Inflammatory macrophage treated with lipopolysaccharide for 4 hours (primary cell): ENCODE data around the gene MPZL2.

ENCODE experiments used
- DNase-seq: peaks from one replicate; pipeline ENCODE4 v3.0.0-alpha.2; 2020

Gene MPZL2

GRCh38 chr11:118240999-118241763, 22.9 kb downstream of the MPZL2 start:
- DNase-seq: peak; percentile 79

GRCh38 chr11:118239509-118240205, 24.4 kb downstream of the MPZL2 start:
- DNase-seq: peak; percentile 59

DNA sequence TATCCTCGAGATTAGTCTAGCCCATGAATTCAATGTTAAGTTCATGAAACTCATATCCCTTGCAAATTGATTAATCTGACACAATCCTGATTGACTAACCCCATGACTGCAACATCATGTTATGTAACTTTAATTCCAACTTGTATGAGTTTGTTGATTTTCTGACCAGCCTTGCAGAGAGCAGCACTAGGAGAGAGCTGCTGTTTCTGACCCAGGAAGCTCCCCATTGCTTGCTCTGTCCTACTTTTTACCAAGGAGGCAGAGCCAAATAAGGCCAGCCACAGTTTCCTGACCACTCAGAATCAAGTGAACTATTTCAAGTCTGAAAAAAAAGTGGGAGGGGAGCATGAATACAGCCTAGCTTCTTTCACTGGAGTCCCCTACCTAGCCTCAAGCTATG, 25.2 kb downstream of the MPZL2 start:
- peak; percentile 62 for DNase-seq

DNA sequence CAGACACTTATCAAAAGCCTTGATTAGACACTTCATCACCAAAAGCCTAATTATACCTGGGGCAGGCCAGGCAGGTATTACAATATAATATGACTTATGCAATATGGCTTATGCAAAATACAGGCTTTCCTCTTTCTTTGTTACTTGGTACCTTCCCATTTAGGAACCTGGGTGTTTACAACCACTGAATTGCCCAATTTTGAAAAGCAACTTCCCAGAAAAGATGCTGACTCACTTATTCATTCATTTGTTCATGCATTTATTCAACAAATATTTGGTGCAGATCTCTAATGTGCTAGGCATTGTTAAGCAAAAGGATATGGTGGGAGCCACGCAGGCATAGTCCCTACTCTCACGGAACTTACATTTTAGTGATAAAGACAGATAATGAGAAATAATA, 25.7 kb downstream of the MPZL2 start:
- peak; percentile 69 for DNase-seq

- DNase-seq: no peak
Observed at GRCh38 chr11:118236170-118236569, 27.9 kb downstream of the MPZL2 start.

DNA sequence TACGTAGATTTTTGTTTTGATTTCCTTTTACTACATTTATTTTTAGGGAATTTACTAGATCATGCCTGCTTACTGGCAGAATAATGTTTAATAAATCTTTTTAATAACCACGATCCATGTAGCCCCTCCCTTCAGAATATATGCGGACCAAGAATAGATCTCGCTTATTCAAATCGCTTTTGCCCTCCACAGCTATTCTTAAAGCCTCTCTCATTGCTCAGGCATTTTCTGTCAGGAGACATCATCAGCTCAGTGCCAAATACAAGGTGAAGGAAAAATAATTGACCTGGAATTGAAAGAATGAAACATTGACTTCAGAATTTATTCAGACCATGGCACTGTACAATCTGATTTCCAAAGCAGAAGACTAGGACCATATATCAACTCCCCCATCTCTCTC, 29.3 kb downstream of the MPZL2 start:
- no peak for DNase-seq

GRCh38 chr11:118233850-118234249, 30.2 kb downstream of the MPZL2 start:
- DNase-seq: no peak

DNA sequence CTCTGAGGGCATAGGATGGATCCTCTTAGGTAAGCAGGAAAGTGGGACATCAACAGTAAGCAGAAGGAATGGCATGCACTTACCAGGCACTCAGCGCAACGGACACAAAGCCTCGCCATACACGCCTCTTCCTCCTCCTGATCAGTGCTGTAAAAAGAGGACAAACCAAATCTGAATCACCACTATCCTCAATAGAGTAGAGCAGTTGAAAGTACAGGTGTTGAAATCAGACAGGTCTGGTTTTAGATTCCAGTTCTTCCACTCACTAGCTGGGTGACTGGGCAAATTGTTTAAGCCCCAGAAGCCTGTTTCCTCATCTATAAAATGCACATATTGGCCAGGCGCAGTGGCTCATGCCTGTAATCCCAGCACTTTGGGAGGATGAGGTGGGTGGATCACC, 30.7 kb downstream of the MPZL2 start:
- DNase-seq: no peak

DNA sequence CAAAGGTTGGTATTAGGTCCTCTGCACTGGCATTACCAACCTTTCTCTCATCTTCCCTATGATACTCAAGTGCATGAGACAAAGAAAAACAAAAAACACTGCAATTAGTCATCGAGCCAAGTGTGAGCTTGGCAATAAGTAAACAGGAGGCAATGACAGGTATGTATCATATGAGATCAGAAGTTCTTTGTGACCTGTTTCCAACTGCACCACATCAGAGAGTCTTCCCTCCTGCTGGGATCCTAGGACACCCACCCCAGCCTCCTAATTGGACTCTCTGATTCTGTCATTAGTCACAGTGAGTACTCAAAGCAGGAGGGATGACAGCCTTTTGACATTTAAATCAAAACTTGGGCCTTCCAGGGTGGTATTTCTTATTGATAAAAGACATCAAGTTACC, 31.4 kb downstream of the MPZL2 start:
- no peak for DNase-seq

DNA sequence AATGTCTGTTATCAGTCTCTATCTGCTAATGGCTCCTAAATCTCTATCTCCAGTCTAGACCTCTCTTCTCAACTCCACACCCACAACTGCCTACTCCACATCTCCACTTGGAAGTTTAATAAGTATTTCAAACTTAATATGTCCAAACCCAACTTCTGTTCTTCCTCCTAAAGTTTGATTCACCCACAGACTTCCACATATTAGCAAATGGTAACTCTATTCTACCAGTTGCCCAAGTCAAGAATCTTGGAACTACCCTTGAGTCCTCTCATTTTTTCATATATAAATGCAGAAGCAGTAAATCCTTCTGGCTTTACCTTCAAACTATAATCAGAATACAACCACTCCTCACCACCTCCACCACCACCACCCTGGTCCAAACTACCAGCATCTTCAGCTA, 32.6 kb downstream of the MPZL2 start:
- DNase-seq: peak; percentile 45

- DNase-seq: no peak
Observed at GRCh38 chr11:118230088-118230487, 34.0 kb downstream of the MPZL2 start.

DNA sequence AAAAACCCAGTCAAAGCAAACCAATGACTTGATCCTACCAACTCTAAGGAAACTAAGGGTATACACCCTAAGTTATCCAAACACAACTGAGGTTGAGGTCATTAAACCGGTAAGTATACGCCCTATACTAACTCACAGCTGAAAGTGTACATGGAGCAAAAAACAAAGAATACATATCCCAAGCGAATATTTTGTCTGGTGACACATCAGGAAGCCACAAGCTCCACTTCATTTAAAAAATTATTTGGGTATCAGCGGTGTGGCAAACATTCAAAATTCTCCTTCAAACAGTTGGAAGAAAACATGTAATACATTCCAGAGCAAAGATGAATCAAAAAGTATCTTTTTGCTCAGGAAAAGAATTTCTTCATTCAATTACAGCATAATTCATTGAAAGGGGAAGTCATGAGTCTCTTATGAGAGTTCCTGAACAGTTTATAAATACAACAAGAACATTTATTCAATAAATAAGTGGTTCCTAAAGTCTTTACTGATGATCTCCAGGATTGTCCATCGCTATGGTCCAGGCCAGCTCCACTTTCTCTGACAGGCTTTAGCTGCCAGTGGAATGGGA, 34.7 kb downstream of the MPZL2 start:
- DNase-seq: peak; percentile 75

DNA sequence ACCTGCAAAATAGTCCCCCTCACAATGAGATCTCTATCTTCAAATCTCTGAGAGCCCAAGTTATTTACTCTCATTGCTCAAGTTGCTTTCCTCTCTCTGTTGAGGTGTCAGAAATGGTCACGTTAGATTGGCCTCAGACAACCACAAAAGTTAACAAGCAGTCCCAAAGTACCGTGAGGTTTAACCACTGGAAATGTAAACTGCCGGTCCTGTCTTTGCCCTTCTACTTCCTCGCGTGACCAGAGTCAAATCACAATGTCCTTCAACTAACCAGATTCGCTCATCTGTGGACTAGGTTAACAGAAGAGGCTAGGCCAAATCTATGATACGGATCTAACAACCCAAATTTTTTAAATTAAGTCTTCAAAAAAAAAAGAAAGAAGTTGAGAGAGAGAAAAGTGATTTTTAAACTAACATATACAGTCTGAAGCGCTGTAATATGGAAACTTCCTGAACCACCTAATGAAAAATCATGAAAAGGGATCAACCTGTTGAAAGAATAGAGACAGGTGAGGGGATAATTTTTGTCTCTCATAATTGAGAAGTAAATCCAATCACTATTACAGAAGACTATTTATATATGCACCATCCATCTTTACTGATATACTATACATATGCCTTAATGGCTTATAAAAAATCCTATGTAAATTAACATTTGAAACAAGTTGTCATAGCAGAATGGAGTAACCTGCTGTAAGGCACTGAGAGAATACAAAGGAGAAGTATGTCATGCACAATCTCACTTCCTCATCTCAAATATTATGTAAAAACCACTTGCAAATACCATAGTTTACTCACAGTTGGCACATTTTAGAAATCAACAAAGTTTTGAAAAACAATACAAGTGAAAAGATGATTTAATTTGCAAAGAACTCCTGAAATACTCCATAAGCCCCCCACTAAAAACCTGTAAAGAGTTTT, 36.0 kb downstream of the MPZL2 start:
- peak; percentile 90 for DNase-seq

GRCh38 chr11:118226781-118227180, 37.3 kb downstream of the MPZL2 start:
- DNase-seq: peak; percentile 61

DNA sequence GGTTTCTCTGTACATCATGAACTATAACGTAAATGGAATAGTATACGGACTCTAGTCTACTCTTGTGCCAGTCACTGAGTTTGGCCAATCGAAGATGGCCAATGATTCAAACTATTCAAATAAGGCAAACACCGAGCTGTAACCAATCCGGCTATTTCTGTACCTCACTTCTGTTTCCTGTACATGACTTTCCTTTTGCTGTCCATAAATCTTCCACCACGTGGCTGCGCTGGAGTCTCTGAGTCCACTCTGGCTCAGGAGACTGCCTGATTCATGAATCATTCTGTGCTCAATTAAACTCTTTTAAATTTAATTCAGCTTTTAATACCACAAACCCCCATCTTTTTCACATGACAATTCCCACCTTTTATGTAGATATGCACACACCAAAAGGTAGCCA, 37.8 kb downstream of the MPZL2 start:
- DNase-seq: peak; percentile 80

DNA sequence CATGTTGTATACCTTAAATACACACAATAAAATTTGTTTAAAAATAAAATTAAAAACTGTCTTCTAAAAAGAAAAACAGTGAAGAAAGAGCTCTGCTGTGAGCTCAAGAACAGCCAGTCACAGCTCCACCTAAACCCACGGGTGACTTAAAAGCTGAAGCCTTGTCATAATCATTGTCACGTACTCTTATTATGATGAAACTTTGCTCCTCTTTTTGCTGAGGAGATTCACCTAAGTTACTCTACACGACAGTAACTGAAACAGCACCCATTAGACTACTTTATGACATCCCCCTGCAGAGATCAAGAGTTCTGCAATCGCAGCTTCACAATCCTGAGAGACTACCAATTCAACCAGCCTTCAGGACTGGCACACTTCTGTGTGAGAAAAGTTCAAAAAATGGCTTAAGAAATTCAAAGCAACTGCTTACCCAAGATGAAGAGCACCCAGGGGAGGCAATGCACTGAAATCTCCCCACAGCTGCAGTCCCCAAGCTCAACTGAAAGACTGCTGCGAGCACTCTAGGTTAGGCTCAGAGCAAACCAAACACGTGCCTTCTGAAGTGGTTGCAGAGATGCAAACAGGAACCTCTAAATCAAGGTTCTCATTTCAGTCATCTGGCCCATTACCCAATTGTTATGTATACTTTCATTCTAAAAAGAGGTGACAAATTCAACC, 39.4 kb downstream of the MPZL2 start, which contains the start of gene JAML:
Gene JAML (minus strand): TSS at position 501 of the 678 bp plus-strand sequence. CDS start 10,145 bp downstream, outside the sequence.
- peak; percentile 72 for DNase-seq

- DNase-seq: no peak
Observed at GRCh38 chr11:118223992-118224391, 40.1 kb downstream of the MPZL2 start.

GRCh38 chr11:118223570-118223969, 40.5 kb downstream of the MPZL2 start:
- DNase-seq: no peak

DNA sequence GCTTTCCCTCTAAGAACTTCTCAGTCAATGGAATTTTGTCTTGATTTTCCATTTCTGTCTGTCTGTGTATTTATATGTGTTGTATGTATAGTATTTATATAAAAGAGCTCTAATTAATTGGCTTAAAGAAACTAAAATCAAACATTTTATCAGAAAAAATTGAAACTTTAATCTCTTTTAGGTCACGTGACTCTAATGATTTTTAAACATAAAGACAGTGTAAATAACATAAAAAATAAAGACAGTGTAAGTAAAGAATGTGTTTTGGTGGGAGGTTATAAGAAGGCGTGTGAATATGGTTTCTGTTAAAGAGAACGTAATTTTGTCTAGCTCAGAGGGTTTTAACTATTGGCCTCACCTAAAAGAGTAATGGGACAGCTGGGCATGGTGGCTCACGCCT, 41.7 kb downstream of the MPZL2 start:
- DNase-seq: no peak

GRCh38 chr11:118221419-118221818, 42.7 kb downstream of the MPZL2 start:
- no peak for DNase-seq

DNA sequence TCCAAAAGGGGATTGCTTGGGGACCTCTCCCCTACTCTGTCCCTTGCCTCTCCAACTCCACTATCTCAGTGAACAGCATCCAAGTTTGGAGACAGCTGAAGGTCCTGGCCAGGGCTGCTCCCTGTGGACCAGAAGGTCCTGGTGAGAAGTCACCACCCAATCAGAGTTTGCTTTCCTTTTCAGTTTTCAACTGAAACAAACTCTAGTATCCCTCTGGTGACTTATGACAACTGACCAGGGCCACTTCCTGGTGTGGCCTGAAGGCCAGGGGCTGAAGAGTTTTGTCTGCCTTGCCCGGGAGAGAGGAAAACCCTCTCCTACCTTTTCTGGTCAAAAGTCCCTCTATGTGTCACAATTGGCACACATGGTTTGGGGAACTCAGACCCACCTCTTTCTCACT, 44.4 kb downstream of the MPZL2 start:
- DNase-seq: peak; percentile 76

GRCh38 chr11:118219244-118219643, 44.9 kb downstream of the MPZL2 start:
- no peak for DNase-seq
